ENCODE data around the gene GIT2. TPM values are rescaled to one million over a fixed set of nuclear protein-coding genes. Genes with fewer than 3 reads are reported as not detected.

Gene GIT2
- total and polyA plus RNA-seq, 2 of the 8 experiments (the other 6 are each of a cell fraction or from before 2014, with no cell fraction given): 9.6 to 20.7 TPM

- TF ChIP-seq CTCF (IDR thresholded peaks at IDR 0.05; ENCODE audit: control extremely low read depth in 1 of 3, insufficient read depth in 1 of 3, low read depth in 1 of 3, low read length in 3 of 3): no peak
- TF ChIP-seq JUND (IDR thresholded peaks at IDR 0.05; ENCODE audit: low read length): no peak
- no peak for TF ChIP-seq HDAC6 (IDR thresholded peaks at IDR 0.05; ENCODE audit: low read depth, low read length)
- TF ChIP-seq EGR1 (IDR thresholded peaks at IDR 0.05; ENCODE audit: borderline replicate concordance, low read depth, low read length): no peak
- TF ChIP-seq EZH2 (IDR thresholded peaks at IDR 0.05; ENCODE audit: low read depth, low read length, severe bottlenecking): no peak
These were observed 56.7 kb downstream of the GIT2 start (continued) for GRCh38 chr12:109939504-109939903.
